Retinal pigment epithelial cell (primary cell): ENCODE data around the gene SLC25A24.
A peak's percentile ranks its signal among the peaks of the same experiment; 100 is the strongest.
"Not testable (repeated sequence)": the region's sequence is repeated elsewhere in the genome, so short reads cannot be mapped to it uniquely, and the experiment has no call there.

ENCODE experiments used
- DNase-seq: peaks from one replicate; pipeline ENCODE4 v3.0.0-alpha.2; 2010; ENCODE audit warnings: low read depth
- H3K4me3 ChIP-seq: 2 replicates; pipeline ENCODE4 v1.5.1; 2011; ENCODE audit warnings: mild to moderate bottlenecking, low read length, control low read depth, moderate library complexity
- CTCF ChIP-seq: conservative IDR thresholded peaks from 2 replicates; pipeline ENCODE4 v1.5.1; 2011; ENCODE audit warnings: low read depth, low read length, control low read depth, inconsistent platforms

SLC25A24 gene

GRCh38 chr1:108199781-108200686 is at the start of gene SLC25A24:
SLC25A24 (minus strand) TSS chr1:108200343; CDS start chr1:108200138, 205 bp downstream.
- H3K4me3 ChIP-seq: peak within 1 kb of the TSS; percentile 81
- peak; percentile 18 for DNase-seq
- TF ChIP-seq CTCF: no peak

- DNase-seq, H3K4me3 ChIP-seq: not testable (repeated sequence)
Measured at GRCh38 chr1:108243976-108244375, 43.8 kb upstream of the SLC25A24 start, which contains the start of gene NBPF4. NBPF4 (minus strand) TSS chr1:108244076; CDS start chr1:108243761, 315 bp downstream.

- not testable (repeated sequence) for H3K4me3 ChIP-seq, DNase-seq
Measured at GRCh38 chr1:108239426-108239825, 39.3 kb upstream of the SLC25A24 start.

- not testable (repeated sequence) for H3K4me3 ChIP-seq, DNase-seq
Measured at GRCh38 chr1:108235308-108235707, 35.2 kb upstream of the SLC25A24 start.

GRCh38 chr1:108232183-108232582 is 32.0 kb upstream of the SLC25A24 start:
- DNase-seq, H3K4me3 ChIP-seq: not testable (repeated sequence)

GRCh38 chr1:108229976-108230375 is 29.8 kb upstream of the SLC25A24 start:
- H3K4me3 ChIP-seq, DNase-seq: not testable (repeated sequence)

GRCh38 chr1:108227772-108228171 is 27.6 kb upstream of the SLC25A24 start:
- H3K4me3 ChIP-seq, DNase-seq: not testable (repeated sequence)

- not testable (repeated sequence) for DNase-seq
Measured at GRCh38 chr1:108226855-108227254, 26.7 kb upstream of the SLC25A24 start.

GRCh38 chr1:108223226-108223625 is 23.1 kb upstream of the SLC25A24 start:
- not testable (repeated sequence) for DNase-seq, H3K4me3 ChIP-seq

More at GRCh38 chr1:108226855-108227254, 26.7 kb upstream of the SLC25A24 start:
- not testable (repeated sequence) for H3K4me3 ChIP-seq

GRCh38 chr1:108217515-108218174 is 17.5 kb upstream of the SLC25A24 start:
- not testable (repeated sequence) for H3K4me3 ChIP-seq, DNase-seq

GRCh38 chr1:108217007-108217406 is 16.9 kb upstream of the SLC25A24 start:
- not testable (repeated sequence) for H3K4me3 ChIP-seq, DNase-seq

GRCh38 chr1:108216028-108216890 is 16.1 kb upstream of the SLC25A24 start:
- DNase-seq, H3K4me3 ChIP-seq: not testable (repeated sequence)
